ENCODE data around the gene CHI3L1.

DNA sequence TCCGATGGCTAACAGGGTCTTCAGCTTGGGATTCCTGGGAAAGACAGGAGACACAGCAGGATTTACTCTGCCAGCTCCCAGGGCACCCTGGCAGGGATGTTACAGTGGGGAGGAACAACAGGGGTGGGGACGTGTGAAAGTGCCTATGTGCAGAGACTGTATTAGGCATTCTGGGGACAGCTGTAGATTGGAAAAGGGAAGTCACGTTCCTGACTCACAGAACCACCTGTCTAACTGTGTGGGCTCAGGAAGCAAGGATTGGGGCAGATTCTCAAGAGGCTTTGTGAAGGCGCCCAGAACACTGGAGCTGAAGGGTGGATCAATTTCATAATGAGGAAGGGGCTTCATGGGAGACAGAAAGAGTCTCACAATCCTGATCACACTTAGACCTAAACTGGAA lies 38.6 kb upstream of the CHI3L1 start:
- TF ChIP-seq, protein P1, sequence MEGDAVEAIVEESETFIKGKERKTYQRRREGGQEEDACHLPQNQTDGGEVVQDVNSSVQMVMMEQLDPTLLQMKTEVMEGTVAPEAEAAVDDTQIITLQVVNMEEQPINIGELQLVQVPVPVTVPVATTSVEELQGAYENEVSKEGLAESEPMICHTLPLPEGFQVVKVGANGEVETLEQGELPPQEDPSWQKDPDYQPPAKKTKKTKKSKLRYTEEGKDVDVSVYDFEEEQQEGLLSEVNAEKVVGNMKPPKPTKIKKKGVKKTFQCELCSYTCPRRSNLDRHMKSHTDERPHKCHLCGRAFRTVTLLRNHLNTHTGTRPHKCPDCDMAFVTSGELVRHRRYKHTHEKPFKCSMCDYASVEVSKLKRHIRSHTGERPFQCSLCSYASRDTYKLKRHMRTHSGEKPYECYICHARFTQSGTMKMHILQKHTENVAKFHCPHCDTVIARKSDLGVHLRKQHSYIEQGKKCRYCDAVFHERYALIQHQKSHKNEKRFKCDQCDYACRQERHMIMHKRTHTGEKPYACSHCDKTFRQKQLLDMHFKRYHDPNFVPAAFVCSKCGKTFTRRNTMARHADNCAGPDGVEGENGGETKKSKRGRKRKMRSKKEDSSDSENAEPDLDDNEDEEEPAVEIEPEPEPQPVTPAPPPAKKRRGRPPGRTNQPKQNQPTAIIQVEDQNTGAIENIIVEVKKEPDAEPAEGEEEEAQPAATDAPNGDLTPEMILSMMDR (IDR thresholded peaks at IDR 0.05), result no peak
- TF ChIP-seq POLR2AphosphoS5 (IDR thresholded peaks at IDR 0.05) (no peak), POLR2A (IDR thresholded peaks at IDR 0.05; ENCODE audit: low read depth) (no peak)

All from esophagus muscularis mucosa (tissue), 3 donors.